ENCODE results near the gene MAD2L1BP.
A peak's percentile ranks its signal among the peaks of the same experiment; 100 is the strongest.
"Not testable (repeated sequence)": the region's sequence is repeated elsewhere in the genome, so short reads cannot be mapped to it uniquely, and the experiment has no call there.

Gene MAD2L1BP

GRCh38 chr6:43627008-43627825 is 8.4 kb upstream of the MAD2L1BP start:
- peak in 1 of 2 experiments; percentile 35 for DNase-seq

- peak; percentile 18 to 49 for DNase-seq
These were observed 7.1 kb upstream of the MAD2L1BP start for GRCh38 chr6:43628393-43629103.

- peak; percentile 99 for DNase-seq
These were observed 6.5 kb upstream of the MAD2L1BP start, which contains the start of gene GTPBP2 for GRCh38 chr6:43629104-43629504. Gene GTPBP2, minus strand, starts transcription at chr6:43629264. Its CDS starts 102 bp downstream, at chr6:43629162.

GRCh38 chr6:43629505-43630300 is 5.9 kb upstream of the MAD2L1BP start:
- DNase-seq: peak; percentile 95 to 98

GRCh38 chr6:43630980-43631619 is 4.5 kb upstream of the MAD2L1BP start:
- no peak for DNase-seq

GRCh38 chr6:43633002-43633401 is 2.6 kb upstream of the MAD2L1BP start:
- DNase-seq: not testable (repeated sequence)

- DNase-seq: no peak
These were observed 837 bp upstream of the MAD2L1BP start for GRCh38 chr6:43634702-43635303.

- DNase-seq: no peak
These were observed 644 bp downstream of the MAD2L1BP start for GRCh38 chr6:43636308-43636659.

- no peak for DNase-seq
These were observed 4.6 kb downstream of the MAD2L1BP start for GRCh38 chr6:43639984-43640800.

GRCh38 chr6:43644940-43645612 is 9.4 kb downstream of the MAD2L1BP start, which contains the start of gene RSPH9:
Gene RSPH9, plus strand, starts transcription at chr6:43645036. Its CDS starts 63 bp downstream, at chr6:43645099.
- no peak for DNase-seq

GRCh38 chr6:43645613-43645964 is 9.9 kb downstream of the MAD2L1BP start:
- no peak for DNase-seq

- no peak for DNase-seq
These were observed 12.0 kb downstream of the MAD2L1BP start for GRCh38 chr6:43647613-43648012.

- no peak for DNase-seq
These were observed 12.6 kb downstream of the MAD2L1BP start for GRCh38 chr6:43648248-43648647.

GRCh38 chr6:43652822-43653221 is 17.2 kb downstream of the MAD2L1BP start:
- DNase-seq: not testable (repeated sequence)

- no peak for DNase-seq
These were observed 21.7 kb downstream of the MAD2L1BP start for GRCh38 chr6:43657221-43657802.

- no peak for DNase-seq
These were observed 22.5 kb downstream of the MAD2L1BP start for GRCh38 chr6:43658161-43658560.

- not testable (repeated sequence) for DNase-seq
These were observed 27.3 kb downstream of the MAD2L1BP start for GRCh38 chr6:43662948-43663347.

- no peak for DNase-seq
These were observed 29.7 kb downstream of the MAD2L1BP start for GRCh38 chr6:43665376-43665775.

- DNase-seq: no peak
These were observed 30.7 kb downstream of the MAD2L1BP start for GRCh38 chr6:43666196-43666920.
